DMS 273 (cell line): Measurements from ENCODE around the gene WBP1L.
"Not testable (repeated sequence)": the region's sequence is repeated elsewhere in the genome, so short reads cannot be mapped to it uniquely, and the experiment has no call there.

Source experiments
- DNase-seq: peaks from one replicate; lab custom pipeline; 2025; ENCODE audit not compliant: unreplicated experiment; lab: John Stamatoyannopoulos, UW

The WBP1L gene

GRCh38 chr10:102758240-102758932, 14.6 kb downstream of the WBP1L start:
- no peak for DNase-seq

- not testable (repeated sequence) for DNase-seq
Measured at GRCh38 chr10:102758933-102759262, 15.2 kb downstream of the WBP1L start.

GRCh38 chr10:102759497-102760210, 15.9 kb downstream of the WBP1L start:
- DNase-seq: no peak

- DNase-seq: no peak
Measured at GRCh38 chr10:102761981-102762380, 18.2 kb downstream of the WBP1L start.

- DNase-seq: no peak
Measured at GRCh38 chr10:102762401-102763015, 18.8 kb downstream of the WBP1L start.

GRCh38 chr10:102763037-102763607, 19.4 kb downstream of the WBP1L start:
- DNase-seq: no peak

- no peak for DNase-seq
Measured at GRCh38 chr10:102764470-102765161, 20.9 kb downstream of the WBP1L start.

- DNase-seq: no peak
Measured at GRCh38 chr10:102765336-102765735, 21.6 kb downstream of the WBP1L start.

- no peak for DNase-seq
Measured at GRCh38 chr10:102767428-102768160, 23.8 kb downstream of the WBP1L start.

GRCh38 chr10:102769375-102770107, 25.8 kb downstream of the WBP1L start:
- no peak for DNase-seq

GRCh38 chr10:102770108-102770482, 26.3 kb downstream of the WBP1L start:
- no peak for DNase-seq

- DNase-seq: no peak
Measured at GRCh38 chr10:102770792-102771191, 27.0 kb downstream of the WBP1L start.

- no peak for DNase-seq
Measured at GRCh38 chr10:102773320-102773719, 29.6 kb downstream of the WBP1L start.

GRCh38 chr10:102773986-102774385, 30.2 kb downstream of the WBP1L start:
- DNase-seq: no peak

GRCh38 chr10:102775201-102775934, 31.6 kb downstream of the WBP1L start:
- DNase-seq: no peak

- no peak for DNase-seq
Measured at GRCh38 chr10:102775935-102776669, 32.4 kb downstream of the WBP1L start.

GRCh38 chr10:102776779-102777456, 33.2 kb downstream of the WBP1L start:
- peak; percentile 85 for DNase-seq
